DND-41 (cell line): ENCODE results near the gene PIM2.

Experiments
- EZH2 ChIP-seq: IDR thresholded peaks from 3 replicates; pipeline ENCODE4 v1.6.1; 2012; ENCODE audit warnings: borderline replicate concordance, low read depth, mild to moderate bottlenecking, moderate library complexity, low read length, inconsistent platforms; ENCODE audit not compliant: severe bottlenecking
- TF ChIP-seq, protein P1 (sequence below): IDR thresholded peaks from 2 replicates; pipeline ENCODE4 v1.5.1; 2012; ENCODE audit warnings: borderline replicate concordance, low read length, moderate library complexity, mild to moderate bottlenecking; ENCODE audit not compliant: poor library complexity, severe bottlenecking; ENCODE audit errors: extremely low read depth

DNA sequence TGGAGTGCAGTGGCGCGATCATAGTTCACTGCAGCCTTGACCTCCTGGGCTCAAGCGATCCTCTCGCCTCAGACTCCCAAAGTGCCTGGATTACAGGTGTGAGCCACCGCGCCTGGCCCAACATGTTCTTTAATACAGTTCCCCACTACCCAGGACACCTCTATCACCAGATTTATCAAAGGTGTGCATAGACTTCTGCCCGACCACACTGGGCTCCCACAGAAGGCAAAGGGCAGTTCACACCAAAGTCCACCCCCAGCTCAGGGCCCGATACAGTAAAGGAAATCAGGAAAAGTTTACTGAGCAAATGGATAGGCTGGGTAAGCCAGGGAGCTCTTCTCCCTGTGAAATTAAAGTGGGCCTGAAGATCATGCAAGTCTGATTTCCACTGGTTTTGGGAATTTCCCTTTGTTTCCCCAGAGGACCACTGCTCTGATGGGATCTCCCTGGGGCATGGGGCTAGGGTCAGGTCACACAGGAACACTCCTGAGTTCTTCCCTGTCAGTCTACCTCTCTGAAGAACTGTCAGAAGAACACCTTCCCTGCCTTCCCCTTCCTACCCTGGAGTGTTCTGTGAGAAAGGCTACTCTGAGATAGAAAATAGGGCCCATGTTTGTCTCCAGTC lies 17.7 kb upstream of the PIM2 start:
- TF ChIP-seq, protein P1, sequence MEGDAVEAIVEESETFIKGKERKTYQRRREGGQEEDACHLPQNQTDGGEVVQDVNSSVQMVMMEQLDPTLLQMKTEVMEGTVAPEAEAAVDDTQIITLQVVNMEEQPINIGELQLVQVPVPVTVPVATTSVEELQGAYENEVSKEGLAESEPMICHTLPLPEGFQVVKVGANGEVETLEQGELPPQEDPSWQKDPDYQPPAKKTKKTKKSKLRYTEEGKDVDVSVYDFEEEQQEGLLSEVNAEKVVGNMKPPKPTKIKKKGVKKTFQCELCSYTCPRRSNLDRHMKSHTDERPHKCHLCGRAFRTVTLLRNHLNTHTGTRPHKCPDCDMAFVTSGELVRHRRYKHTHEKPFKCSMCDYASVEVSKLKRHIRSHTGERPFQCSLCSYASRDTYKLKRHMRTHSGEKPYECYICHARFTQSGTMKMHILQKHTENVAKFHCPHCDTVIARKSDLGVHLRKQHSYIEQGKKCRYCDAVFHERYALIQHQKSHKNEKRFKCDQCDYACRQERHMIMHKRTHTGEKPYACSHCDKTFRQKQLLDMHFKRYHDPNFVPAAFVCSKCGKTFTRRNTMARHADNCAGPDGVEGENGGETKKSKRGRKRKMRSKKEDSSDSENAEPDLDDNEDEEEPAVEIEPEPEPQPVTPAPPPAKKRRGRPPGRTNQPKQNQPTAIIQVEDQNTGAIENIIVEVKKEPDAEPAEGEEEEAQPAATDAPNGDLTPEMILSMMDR, result no peak
- no peak for TF ChIP-seq EZH2
